NAMALWA (cell line): ENCODE data around the gene KLF17.
"Not testable (repeated sequence)": the region's sequence is repeated elsewhere in the genome, so short reads cannot be mapped to it uniquely, and the experiment has no call there.

Experiments
- DNase-seq: peaks from one replicate; pipeline ENCODE4 v3.0.0-alpha.2; 2015; ENCODE audit warnings: low spot score

The KLF17 gene

GRCh38 chr1:44108971-44109370 is 9.7 kb upstream of the KLF17 start:
- DNase-seq = no peak

- no peak for DNase-seq
These were observed 7.7 kb upstream of the KLF17 start for GRCh38 chr1:44110916-44111315.

- DNase-seq = no peak
These were observed 6.8 kb upstream of the KLF17 start for GRCh38 chr1:44111861-44112260.

GRCh38 chr1:44112486-44112885 is 6.1 kb upstream of the KLF17 start:
- DNase-seq = no peak

- no peak for DNase-seq
These were observed 5.5 kb upstream of the KLF17 start for GRCh38 chr1:44113095-44113609.

- no peak for DNase-seq
These were observed 4.5 kb upstream of the KLF17 start for GRCh38 chr1:44114098-44114497.

- DNase-seq = not testable (repeated sequence)
These were observed 1.3 kb upstream of the KLF17 start for GRCh38 chr1:44117272-44117671.

GRCh38 chr1:44119525-44119924 is 904 bp downstream of the KLF17 start:
- no peak for DNase-seq

GRCh38 chr1:44120398-44120949 is 1.9 kb downstream of the KLF17 start:
- DNase-seq = no peak

GRCh38 chr1:44129616-44130500 is 11.2 kb downstream of the KLF17 start:
- no peak for DNase-seq

GRCh38 chr1:44131411-44131810 is 12.8 kb downstream of the KLF17 start:
- DNase-seq = no peak

- DNase-seq = no peak
These were observed 15.7 kb downstream of the KLF17 start for GRCh38 chr1:44134071-44134920.

GRCh38 chr1:44135886-44136285 is 17.3 kb downstream of the KLF17 start:
- DNase-seq = no peak

GRCh38 chr1:44138239-44138638 is 19.6 kb downstream of the KLF17 start:
- DNase-seq = no peak

GRCh38 chr1:44139565-44139964 is 20.9 kb downstream of the KLF17 start:
- not testable (repeated sequence) for DNase-seq

GRCh38 chr1:44141531-44141930 is 22.9 kb downstream of the KLF17 start, which contains the start of gene KLF18:
KLF18 (minus strand) TSS chr1:44141631; CDS start chr1:44141631, 0 bp downstream.
- no peak for DNase-seq

- DNase-seq = no peak
These were observed 26.5 kb downstream of the KLF17 start for GRCh38 chr1:44144962-44145756.

- DNase-seq = no peak
These were observed 28.1 kb downstream of the KLF17 start for GRCh38 chr1:44146536-44147361.

- DNase-seq = no peak
These were observed 29.0 kb downstream of the KLF17 start for GRCh38 chr1:44147582-44147981.

GRCh38 chr1:44151332-44151731 is 32.7 kb downstream of the KLF17 start:
- DNase-seq = no peak

GRCh38 chr1:44151808-44152207 is 33.2 kb downstream of the KLF17 start:
- no peak for DNase-seq
